ENCODE results near the gene SUSD3. TPM values are rescaled to one million over a fixed set of nuclear protein-coding genes. Genes with fewer than 3 reads are reported as not detected.
A peak's percentile ranks its signal among the peaks of the same experiment; 100 is the strongest.

Gene SUSD3
- total RNA-seq, 1 experiment from 2014 or later = 1.4 TPM

GRCh38 chr9:93028448-93029006, 30.0 kb upstream of the SUSD3 start:
- no peak for DNase-seq (ENCODE audit: low read depth)

- no peak for DNase-seq (ENCODE audit: low read depth)
Measured at GRCh38 chr9:93030642-93031628, 27.6 kb upstream of the SUSD3 start.

GRCh38 chr9:93031629-93032430, 26.7 kb upstream of the SUSD3 start:
- no peak for DNase-seq (ENCODE audit: low read depth)

GRCh38 chr9:93032545-93032944, 26.0 kb upstream of the SUSD3 start:
- no peak for DNase-seq (ENCODE audit: low read depth)

GRCh38 chr9:93033531-93033930, 25.0 kb upstream of the SUSD3 start:
- no peak for DNase-seq (ENCODE audit: low read depth)

- no peak for DNase-seq (ENCODE audit: low read depth)
Measured at GRCh38 chr9:93035106-93035660, 23.3 kb upstream of the SUSD3 start.

- DNase-seq (ENCODE audit: low read depth) = no peak
Measured at GRCh38 chr9:93035821-93036351, 22.6 kb upstream of the SUSD3 start.

GRCh38 chr9:93036887-93037475, 21.5 kb upstream of the SUSD3 start:
- no peak for DNase-seq (ENCODE audit: low read depth)

GRCh38 chr9:93037476-93037971, 21.0 kb upstream of the SUSD3 start:
- DNase-seq (ENCODE audit: low read depth) = no peak

- no peak for DNase-seq (ENCODE audit: low read depth)
Measured at GRCh38 chr9:93038918-93039317, 19.6 kb upstream of the SUSD3 start.

- DNase-seq (ENCODE audit: low read depth) = no peak
Measured at GRCh38 chr9:93039456-93039855, 19.0 kb upstream of the SUSD3 start.

GRCh38 chr9:93039976-93040375, 18.5 kb upstream of the SUSD3 start:
- DNase-seq (ENCODE audit: low read depth) = no peak

- DNase-seq (ENCODE audit: low read depth) = no peak
Measured at GRCh38 chr9:93040409-93040808, 18.1 kb upstream of the SUSD3 start.

- no peak for DNase-seq (ENCODE audit: low read depth)
Measured at GRCh38 chr9:93041108-93041802, 17.2 kb upstream of the SUSD3 start.

- DNase-seq (ENCODE audit: low read depth) = no peak
Measured at GRCh38 chr9:93043122-93043521, 15.4 kb upstream of the SUSD3 start.

GRCh38 chr9:93045521-93045920, 13.0 kb upstream of the SUSD3 start:
- DNase-seq (ENCODE audit: low read depth) = no peak

GRCh38 chr9:93048566-93049448, 9.7 kb upstream of the SUSD3 start:
- DNase-seq (ENCODE audit: low read depth) = no peak

- DNase-seq (ENCODE audit: low read depth) = no peak
Measured at GRCh38 chr9:93049491-93049890, 9.0 kb upstream of the SUSD3 start.

- DNase-seq (ENCODE audit: low read depth) = no peak
Measured at GRCh38 chr9:93050231-93050630, 8.3 kb upstream of the SUSD3 start.

- peak; percentile 40 for DNase-seq (ENCODE audit: low read depth)
Measured at GRCh38 chr9:93051680-93052089, 6.8 kb upstream of the SUSD3 start.

All from M059J (cell line).